Cerebellar cortex (tissue), 1 donor: Measurements from ENCODE around the gene OR6S1.
"Not testable (repeated sequence)": the region's sequence is repeated elsewhere in the genome, so short reads cannot be mapped to it uniquely, and the experiment has no call there.

Source experiments
- DNase-seq: peaks from one replicate; pipeline ENCODE4 v3.0.0-alpha.2; 2015; ENCODE audit warnings: low spot score

Gene OR6S1

GRCh38 chr14:20671597-20672283 lies 30.2 kb upstream of the OR6S1 start:
- DNase-seq, result no peak

- DNase-seq, result no peak
Measured at GRCh38 chr14:20668969-20669368, 27.5 kb upstream of the OR6S1 start.

GRCh38 chr14:20667957-20668356 lies 26.5 kb upstream of the OR6S1 start:
- no peak for DNase-seq

GRCh38 chr14:20666400-20666961 lies 25.0 kb upstream of the OR6S1 start:
- not testable (repeated sequence) for DNase-seq

- DNase-seq, result peak; percentile 94
Measured at GRCh38 chr14:20662968-20663732, 21.7 kb upstream of the OR6S1 start.

- DNase-seq, result no peak
Measured at GRCh38 chr14:20661197-20661596, 19.7 kb upstream of the OR6S1 start.

GRCh38 chr14:20659813-20660395 lies 18.4 kb upstream of the OR6S1 start:
- DNase-seq, result no peak

GRCh38 chr14:20659336-20659735 lies 17.8 kb upstream of the OR6S1 start:
- DNase-seq, result no peak

GRCh38 chr14:20658246-20658645 lies 16.8 kb upstream of the OR6S1 start:
- no peak for DNase-seq

- peak; percentile 45 for DNase-seq
Measured at GRCh38 chr14:20657216-20658211, 16.0 kb upstream of the OR6S1 start.

GRCh38 chr14:20656274-20656673 lies 14.8 kb upstream of the OR6S1 start:
- no peak for DNase-seq

GRCh38 chr14:20655851-20656250 lies 14.4 kb upstream of the OR6S1 start:
- no peak for DNase-seq

GRCh38 chr14:20652996-20653975 lies 11.8 kb upstream of the OR6S1 start:
- DNase-seq, result peak; percentile 83

- no peak for DNase-seq
Measured at GRCh38 chr14:20645481-20645880, 4.0 kb upstream of the OR6S1 start.

- no peak for DNase-seq
Measured at GRCh38 chr14:20644520-20644919, 3.0 kb upstream of the OR6S1 start.

GRCh38 chr14:20642755-20643154 lies 1.3 kb upstream of the OR6S1 start:
- DNase-seq, result not testable (repeated sequence)

- no peak for DNase-seq
Measured at GRCh38 chr14:20642182-20642581, 691 bp upstream of the OR6S1 start.

- peak; percentile 85 for DNase-seq
Measured at GRCh38 chr14:20632831-20633691, 8.4 kb downstream of the OR6S1 start.

- no peak for DNase-seq
Measured at GRCh38 chr14:20632448-20632830, 9.1 kb downstream of the OR6S1 start.
